HG03045 (cell line): ENCODE data around the gene ZNF225.
"Not testable (repeated sequence)": the region's sequence is repeated elsewhere in the genome, so short reads cannot be mapped to it uniquely, and the experiment has no call there.

Source experiments
- ATAC-seq: cut with Tn5 transposase; IDR thresholded peaks from one replicate; pipeline ENCODE4 v1.9.1; 2021; ENCODE audit warnings: mild to moderate bottlenecking, moderate library complexity; ENCODE audit not compliant: unreplicated experiment

The ZNF225 gene

DNA sequence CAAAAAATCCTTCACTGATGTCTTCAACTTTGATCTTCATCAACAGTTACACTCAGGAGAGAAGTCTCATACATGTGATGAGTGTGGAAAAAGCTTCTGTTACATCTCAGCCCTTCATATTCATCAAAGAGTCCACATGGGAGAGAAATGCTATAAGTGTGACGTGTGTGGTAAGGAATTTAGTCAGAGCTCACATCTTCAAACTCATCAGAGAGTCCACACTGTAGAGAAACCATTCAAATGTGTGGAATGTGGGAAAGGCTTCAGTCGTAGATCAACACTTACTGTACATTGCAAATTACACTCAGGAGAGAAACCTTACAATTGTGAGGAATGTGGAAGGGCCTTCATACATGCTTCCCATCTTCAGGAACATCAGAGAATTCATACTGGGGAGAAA is 43.3 kb downstream of the ZNF225 start:
- ATAC-seq: no peak

DNA sequence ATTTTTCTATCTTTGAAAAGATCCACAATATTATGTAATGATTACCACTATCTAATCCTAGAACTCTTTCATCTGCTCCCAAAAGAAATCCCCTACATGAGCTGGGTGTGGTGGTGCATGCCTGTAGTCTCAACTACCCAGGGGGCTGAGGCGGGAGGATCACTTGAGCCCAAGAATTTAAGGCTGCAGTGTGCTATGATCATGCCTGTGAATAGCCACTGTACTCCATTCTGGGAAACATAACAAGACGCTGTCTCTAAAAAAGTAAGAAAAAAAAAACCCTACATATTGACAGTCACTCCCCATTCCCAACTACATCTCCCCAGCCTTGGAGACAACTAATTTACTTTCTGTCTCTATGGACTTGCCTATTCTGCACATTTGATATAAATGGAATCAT is 50.6 kb downstream of the ZNF225 start:
- no peak for ATAC-seq

DNA sequence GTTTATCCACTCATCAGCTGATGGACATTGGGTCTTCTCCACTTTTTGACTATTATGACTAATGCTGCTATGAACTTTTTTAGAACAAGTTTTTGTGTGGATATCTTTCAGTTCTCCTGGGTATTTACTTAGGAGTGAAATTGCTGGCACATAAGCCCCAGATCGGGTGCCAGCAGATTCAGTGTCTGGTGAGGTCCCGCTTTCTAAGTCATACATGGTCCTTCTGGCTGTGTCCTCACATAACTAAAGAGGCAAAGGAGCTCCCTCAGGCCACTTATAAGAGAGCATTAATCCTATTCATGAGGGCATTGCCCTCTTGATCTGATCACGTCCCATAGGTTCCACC is 51.1 kb downstream of the ZNF225 start:
- ATAC-seq: peak; percentile 10

DNA sequence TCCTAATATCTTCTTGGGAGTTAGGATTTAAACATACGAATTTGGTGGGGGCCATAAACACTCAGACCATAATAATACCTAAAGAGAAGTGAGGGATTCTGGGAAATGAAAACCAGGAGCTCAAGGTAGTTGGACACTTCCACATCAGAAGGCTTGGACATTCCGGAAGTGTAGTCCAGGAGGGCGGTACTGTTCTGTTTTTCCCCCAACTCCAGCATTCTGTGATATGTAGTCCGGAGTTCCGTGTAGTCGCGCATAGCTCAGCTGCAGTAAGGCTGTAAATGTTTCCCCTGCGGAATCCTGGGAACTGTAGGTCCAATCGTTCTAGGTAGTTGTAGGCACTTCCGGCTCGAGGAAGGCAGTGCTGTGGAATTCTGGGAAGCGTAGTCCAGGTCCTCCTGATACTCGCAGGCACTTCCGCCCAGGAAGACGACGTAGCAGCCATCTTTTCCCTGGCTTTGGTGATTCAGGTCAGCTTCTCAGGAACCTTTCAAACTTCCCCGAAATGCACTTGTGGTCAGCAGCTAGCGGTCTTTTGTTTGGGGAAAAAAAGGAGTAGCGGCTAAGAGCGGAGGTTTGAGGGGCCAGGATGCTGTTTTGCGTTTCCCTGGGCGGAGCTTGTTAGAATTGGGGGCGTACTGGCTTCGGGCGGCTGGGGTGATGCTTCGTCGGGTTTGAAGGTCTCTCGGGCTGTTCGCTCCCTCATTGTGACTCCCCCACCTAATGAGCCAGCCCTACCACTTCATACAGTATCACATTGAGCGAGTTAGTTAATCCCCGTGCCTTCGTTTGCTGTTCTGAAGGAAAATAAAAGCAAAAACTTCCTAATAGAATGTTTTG is 51.7 kb downstream of the ZNF225 start, which contains the start of gene ZNF226:
TSS of gene ZNF226 (plus strand) at position 428 of the 840 bp plus-strand sequence. CDS start 4,981 bp downstream, outside the sequence.
- peak; percentile 84 for ATAC-seq

GRCh38 chr19:44170660-44171059 is 57.5 kb downstream of the ZNF225 start:
- ATAC-seq: not testable (repeated sequence)

GRCh38 chr19:44176590-44176989 is 63.4 kb downstream of the ZNF225 start:
- ATAC-seq: no peak

GRCh38 chr19:44180968-44181367 is 67.8 kb downstream of the ZNF225 start:
- ATAC-seq: no peak

DNA sequence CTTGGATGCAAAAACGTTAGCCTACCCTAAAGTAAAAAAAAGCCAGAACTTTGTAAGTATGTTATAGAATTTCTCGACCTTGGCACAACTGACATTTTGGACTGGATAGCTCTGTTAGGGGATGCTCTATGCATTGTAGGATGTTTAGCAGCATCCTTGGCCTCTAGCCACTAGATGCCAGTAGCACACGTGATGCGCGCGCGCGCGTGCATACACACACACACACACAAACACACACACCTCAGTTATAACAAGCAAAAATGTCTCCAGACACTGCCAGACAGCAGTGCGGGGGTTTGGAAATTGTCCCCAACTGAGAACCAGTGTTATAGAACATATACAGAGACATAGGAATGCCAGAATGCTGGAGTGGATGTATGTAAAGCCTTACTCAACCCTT is 68.9 kb downstream of the ZNF225 start:
- no peak for ATAC-seq
